PC-3 (cell line): ENCODE results near the gene THADA. TPM values are rescaled to one million over a fixed set of nuclear protein-coding genes. Genes with fewer than 3 reads are reported as not detected.

Experiments
- ATAC-seq: fragments of 200-7000 bp; cut with Tn5 transposase; 2 replicates; pipeline ENCODE4 v1.9.1; 2020; ENCODE audit warnings: mild to moderate bottlenecking, moderate library complexity
- BruUV-seq: library from RNA; stranded (reverse); fragments of 400-500 nt; replicated peaks from 2 replicates; lab custom pipeline; 2021; lab: Mats Ljungman, UMichigan
- CTCF ChIA-PET: fragments of 300-600 bp; sonication (Branson Sonifier 250); formaldehyde crosslinking; loops from one replicate; lab custom pipeline; 2022; ENCODE audit warnings: antibody characterized with exemption; lab: Charles Lee
- POLR2A ChIA-PET: fragments of 300-600 bp; sonication (Branson Sonifier 250); formaldehyde crosslinking; loops from one replicate; lab custom pipeline; 2022; ENCODE audit warnings: antibody characterized with exemption; ENCODE audit not compliant: unreplicated experiment; lab: Charles Lee
- DNase-seq: peaks from one replicate; pipeline ENCODE4 v3.0.0-alpha.2; 2015
- H2AFZ ChIP-seq: fragments of 300-600 bp; sonication (generic); 2 replicates; pipeline ENCODE4 v1.6.0; 2016; ENCODE audit warnings: antibody characterized with exemption, low read length
- H3F3A ChIP-seq: fragments of 300-600 bp; sonication (generic); one replicate; pipeline ENCODE4 v1.6.0; 2017; ENCODE audit warnings: antibody characterized with exemption, low read length, control low read depth, mild to moderate bottlenecking; ENCODE audit not compliant: unreplicated experiment
- H3K27ac ChIP-seq: fragments of 300-600 bp; sonication (generic); 2 replicates; pipeline ENCODE4 v1.5.1; 2016; ENCODE audit warnings: mild to moderate bottlenecking, low read length
- H3K27me3 ChIP-seq: fragments of 300-600 bp; sonication (generic); 2 replicates; pipeline ENCODE4 v1.6.1; 2016; ENCODE audit warnings: low read length, mixed read lengths
- H3K36me3 ChIP-seq: fragments of 300-600 bp; sonication (generic); 2 replicates; pipeline ENCODE4 v1.6.1; 2016; ENCODE audit warnings: low read depth, mixed run types, low read length, mixed read lengths
- H3K4me1 ChIP-seq: fragments of 300-600 bp; sonication (generic); 2 replicates; pipeline ENCODE4 v1.5.1; 2016; ENCODE audit warnings: low read length; ENCODE audit not compliant: insufficient read depth
- H3K4me2 ChIP-seq: fragments of 300-600 bp; sonication (generic); 2 replicates; pipeline ENCODE4 v1.6.0; 2016; ENCODE audit warnings: low read length
- H3K4me3 ChIP-seq: fragments of 300-600 bp; sonication (generic); 2 replicates; pipeline ENCODE4 v1.5.1; 2016; ENCODE audit warnings: mild to moderate bottlenecking, low read length, mixed read lengths
- H3K79me2 ChIP-seq: fragments of 300-600 bp; sonication (generic); 2 replicates; pipeline ENCODE4 v1.6.1; 2017; ENCODE audit warnings: low read length, mixed read lengths
- H3K9ac ChIP-seq: fragments of 300-600 bp; sonication (generic); 2 replicates; pipeline ENCODE4 v1.6.0; 2016; ENCODE audit warnings: mild to moderate bottlenecking, low read length
- H3K9me2 ChIP-seq: fragments of 300-600 bp; sonication (generic); replicated peaks from 2 replicates; pipeline ENCODE4 v1.6.1; 2016; ENCODE audit warnings: mixed run types, low read length, mixed read lengths
- H3K9me3 ChIP-seq: fragments of 300-600 bp; sonication (generic); 2 replicates; pipeline ENCODE4 v1.6.1; 2016; ENCODE audit warnings: low read length, mixed read lengths
- H4K20me1 ChIP-seq: fragments of 300-600 bp; sonication (generic); 2 replicates; pipeline ENCODE4 v1.6.1; 2016; ENCODE audit warnings: low read length, mixed read lengths
- EZH2 ChIP-seq: fragments of 300-600 bp; sonication (generic); IDR thresholded peaks from one replicate; pipeline ENCODE4 v1.6.1; 2017; ENCODE audit warnings: antibody characterized with exemption, mild to moderate bottlenecking, low read length; ENCODE audit not compliant: unreplicated experiment
- EZH2phosphoT487 ChIP-seq: fragments of 300-600 bp; sonication (generic); IDR thresholded peaks from 2 replicates; pipeline ENCODE4 v1.6.1; 2018; ENCODE audit warnings: mild to moderate bottlenecking, antibody characterized with exemption, low read length, borderline replicate concordance
- intact Hi-C: fragments of 100-400 bp; cut with micrococcal nuclease; formaldehyde crosslinking; loops from 2 replicates; pipeline ENCODE4 v1.9.0; 2023
- total RNA-seq: library from RNA; depleted of rRNA; stranded (reverse); fragments of >200 nt; gene quantifications from 2 replicates; pipeline ENCODE4 v1.2.3, GENCODE V29; 2014
- TF ChIP-seq, protein P1 (sequence below): fragments of 300-600 bp; sonication (generic); conservative IDR thresholded peaks from 2 replicates; pipeline ENCODE4 v1.5.1; 2017; ENCODE audit warnings: antibody characterized with exemption, low read depth, mild to moderate bottlenecking, low read length

The THADA gene
- total RNA-seq, 1 experiment from 2014 or later = 33.6 TPM

DNA sequence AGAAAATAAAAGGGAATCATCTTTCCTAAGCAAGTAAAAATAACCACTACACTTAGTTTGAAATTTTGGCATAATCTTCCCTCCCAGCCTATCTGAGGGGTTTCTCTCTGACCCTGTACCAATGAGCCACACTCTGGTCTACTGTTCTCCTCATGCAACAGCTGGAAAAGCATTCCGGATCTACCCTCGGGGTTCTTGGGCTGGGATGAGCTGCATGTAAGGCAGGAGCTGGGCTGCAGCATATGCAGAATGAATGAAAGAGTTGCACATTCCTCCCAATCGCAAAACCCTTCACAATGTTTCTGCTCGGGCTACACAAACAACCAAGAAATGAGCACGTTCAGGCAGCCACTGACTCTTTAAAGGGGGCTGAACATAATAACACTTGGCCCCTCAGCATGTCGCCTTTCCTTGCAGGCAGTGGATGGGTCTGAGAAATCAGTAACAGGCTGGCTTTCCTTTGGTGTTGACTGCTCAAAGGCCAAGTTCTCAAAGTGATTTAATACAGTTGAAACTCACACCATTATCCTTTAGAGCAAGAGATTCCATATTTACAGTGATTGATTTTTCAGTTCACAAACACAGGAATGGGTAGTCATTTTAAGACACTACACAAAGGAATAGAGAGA lies 189.1 kb downstream of the THADA start:
- Histone ChIP-seq H3K4me2 (no peak overlapping the region), H3K27ac (no peak overlapping the region)

DNA sequence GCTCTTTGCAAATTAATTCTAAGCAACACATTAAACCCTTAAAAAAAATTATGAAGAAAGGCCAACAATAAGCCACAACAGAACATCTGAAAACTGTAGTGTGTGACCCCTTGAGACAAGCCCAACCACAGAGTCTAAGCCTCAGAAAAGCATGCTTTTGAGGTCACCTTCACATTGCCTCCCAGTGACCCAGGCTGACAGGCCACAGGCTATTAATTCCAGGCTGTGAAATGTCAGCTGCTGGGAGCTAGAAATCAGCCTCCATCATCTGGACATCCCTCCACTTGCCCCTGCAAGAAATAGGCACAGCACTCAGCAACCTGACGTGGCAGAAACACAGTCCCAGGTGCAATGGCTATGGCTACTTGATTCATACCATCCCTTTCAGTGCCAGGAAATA lies 190.0 kb downstream of the THADA start:
- BruUV-seq = no TSS peak
- Histone ChIP-seq H3K9me2 (no peaks in the 10 kb centered on the region), H3K4me2 (no peak overlapping the region), H3K4me1 (no peaks in the 10 kb centered on the region), H2AFZ (no peak overlapping the region), H3F3A (no peaks in the 10 kb centered on the region), H3K27me3 (no peaks in the 10 kb centered on the region), H4K20me1 (no peaks in the 10 kb centered on the region), H3K4me3 (no peak overlapping the region), H3K79me2 (no peaks in the 10 kb centered on the region), H3K9me3 (no peaks in the 10 kb centered on the region), H3K27ac (no peak overlapping the region), H3K36me3 (no peaks in the 10 kb centered on the region), H3K9ac (no peak overlapping the region)
- no peak for ATAC-seq
- no peak for TF ChIP-seq EZH2phosphoT487
- TF ChIP-seq, protein P1, sequence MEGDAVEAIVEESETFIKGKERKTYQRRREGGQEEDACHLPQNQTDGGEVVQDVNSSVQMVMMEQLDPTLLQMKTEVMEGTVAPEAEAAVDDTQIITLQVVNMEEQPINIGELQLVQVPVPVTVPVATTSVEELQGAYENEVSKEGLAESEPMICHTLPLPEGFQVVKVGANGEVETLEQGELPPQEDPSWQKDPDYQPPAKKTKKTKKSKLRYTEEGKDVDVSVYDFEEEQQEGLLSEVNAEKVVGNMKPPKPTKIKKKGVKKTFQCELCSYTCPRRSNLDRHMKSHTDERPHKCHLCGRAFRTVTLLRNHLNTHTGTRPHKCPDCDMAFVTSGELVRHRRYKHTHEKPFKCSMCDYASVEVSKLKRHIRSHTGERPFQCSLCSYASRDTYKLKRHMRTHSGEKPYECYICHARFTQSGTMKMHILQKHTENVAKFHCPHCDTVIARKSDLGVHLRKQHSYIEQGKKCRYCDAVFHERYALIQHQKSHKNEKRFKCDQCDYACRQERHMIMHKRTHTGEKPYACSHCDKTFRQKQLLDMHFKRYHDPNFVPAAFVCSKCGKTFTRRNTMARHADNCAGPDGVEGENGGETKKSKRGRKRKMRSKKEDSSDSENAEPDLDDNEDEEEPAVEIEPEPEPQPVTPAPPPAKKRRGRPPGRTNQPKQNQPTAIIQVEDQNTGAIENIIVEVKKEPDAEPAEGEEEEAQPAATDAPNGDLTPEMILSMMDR = no peak
- no peak for TF ChIP-seq EZH2
- DNase-seq = no peak
- ChIA-PET CTCF (no interaction called here), POLR2A (no interaction called here)
- intact Hi-C loops = no loop called here

More for the DNA sequence above, 189.1 kb downstream of the THADA start:
- Histone ChIP-seq H4K20me1 (no peaks in the 10 kb centered on the region), H3K79me2 (no peaks in the 10 kb centered on the region), H3K4me3 (no peak overlapping the region), H3K9me2 (no peaks in the 10 kb centered on the region), H3K9ac (no peak overlapping the region), H3K4me1 (peaks cover 1% of the 10 kb centered on the region; the same call in 1 of the 2 replicates), H3K36me3 (no peaks in the 10 kb centered on the region), H3K9me3 (no peaks in the 10 kb centered on the region), H2AFZ (no peak overlapping the region), H3F3A (no peaks in the 10 kb centered on the region), H3K27me3 (no peaks in the 10 kb centered on the region)
- ATAC-seq (no peak), DNase-seq (no peak)
- CTCF ChIA-PET = no interaction called here
- no TSS peak for BruUV-seq
- POLR2A ChIA-PET = no interaction called here
- TF ChIP-seq EZH2 (no peak), EZH2phosphoT487 (no peak)
- TF ChIP-seq, protein P1 = no peak
- intact Hi-C loops = no loop called here

DNA sequence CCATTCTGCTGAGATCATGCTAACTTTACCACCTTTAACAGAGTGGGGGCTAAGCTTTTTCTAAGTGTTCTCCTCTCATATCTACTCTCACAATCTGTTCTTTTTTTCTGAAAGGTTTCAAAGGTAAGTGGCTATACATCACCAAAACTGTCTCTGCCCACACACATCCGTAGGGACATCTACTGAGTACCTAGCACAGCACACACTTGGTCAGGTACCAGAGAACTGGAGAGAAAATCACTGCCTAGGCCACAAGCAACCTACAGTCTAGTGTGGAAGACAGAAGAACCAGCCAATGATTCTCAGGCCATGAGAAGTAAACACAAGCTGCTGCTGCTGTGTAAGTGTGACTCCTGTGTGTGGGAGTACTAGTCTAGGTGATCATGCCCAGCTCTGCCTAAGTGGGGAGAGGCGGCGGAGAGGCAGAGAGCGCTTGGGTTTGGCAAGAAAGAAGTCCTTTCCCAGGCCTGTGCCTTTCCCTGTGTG lies 193.3 kb downstream of the THADA start:
- ATAC-seq = no peak
- intact Hi-C loops = no loop called here
- Histone ChIP-seq H3K79me2 (no peaks in the 10 kb centered on the region), H3K27ac (no peak overlapping the region), H3K4me1 (no peaks in the 10 kb centered on the region), H3K36me3 (peaks cover 5% of the 10 kb centered on the region; the same call in 1 of the 2 replicates), H2AFZ (no peak overlapping the region), H3K9me2 (no peaks in the 10 kb centered on the region), H4K20me1 (no peaks in the 10 kb centered on the region), H3F3A (no peaks in the 10 kb centered on the region), H3K27me3 (no peaks in the 10 kb centered on the region), H3K4me3 (no peak overlapping the region), H3K9me3 (no peaks in the 10 kb centered on the region), H3K9ac (no peak overlapping the region), H3K4me2 (no peak overlapping the region)
- BruUV-seq = no TSS peak
- TF ChIP-seq, protein P1 = no peak
- no peak for TF ChIP-seq EZH2
- no peak for TF ChIP-seq EZH2phosphoT487
- CTCF ChIA-PET = no interaction called here
- POLR2A ChIA-PET = no interaction called here
- no peak for DNase-seq
